Measurements from ENCODE around the gene MAPRE2.

GRCh38 chr18:35019933-35020332, 21.3 kb upstream of the MAPRE2 start:
- TF ChIP-seq CTCF (IDR thresholded peaks at IDR 0.05) (no peak), ZFX (IDR thresholded peaks at IDR 0.05; ENCODE audit: borderline replicate concordance) (no peak)
